Esophagus squamous epithelium (tissue), 5 donors: ENCODE measurements around the gene SLC35F6. TPM values are rescaled to one million over a fixed set of nuclear protein-coding genes. Genes with fewer than 3 reads are reported as not detected.

Source experiments
- DNase-seq: peaks from one replicate; lab custom pipeline; 2025; lab: John Stamatoyannopoulos, UW
- H3K27ac ChIP-seq, 4 donors: fragments of 200-600 bp; sonication (generic); one replicate each; pipeline ENCODE4 v1.5.1; 2016 to 2019; ENCODE audit warnings: mild to moderate bottlenecking in 1 of 4
- H3K27me3 ChIP-seq, 4 donors: fragments of 200-600 bp; sonication (generic); 1 replicate in 3 of 4; 2 replicates in 1 of 4; pipeline versions ENCODE4 v1.5.1 to v1.6.0; 2017 to 2021; ENCODE audit warnings: antibody characterized with exemption in 1 of 4
- H3K36me3 ChIP-seq, 3 donors: fragments of 200-600 bp; sonication (generic); one replicate each; pipeline ENCODE4 v1.5.1; 2016 to 2019
- H3K4me1 ChIP-seq, 3 donors: fragments of 200-600 bp; sonication (generic); one replicate each; pipeline ENCODE4 v1.5.1; 2017 to 2019
- H3K4me3 ChIP-seq, 4 donors: fragments of 200-600 bp; sonication (generic); 1 replicate in 3 of 4; 2 replicates in 1 of 4; pipeline ENCODE4 v1.5.1; 2016 to 2019; ENCODE audit warnings: mild to moderate bottlenecking in 2 of 4, moderate library complexity in 1 of 4
- H3K9me3 ChIP-seq, 3 donors: fragments of 200-600 bp; sonication (generic); one replicate each; pipeline ENCODE4 v1.5.1; 2016 to 2019
- POLR2A ChIP-seq, 4 donors: fragments of 450-650 bp; IDR thresholded peaks; one replicate each; pipeline ENCODE4 v1.6.1; 2017; ENCODE audit warnings: antibody characterized with exemption in 4 of 4, mild to moderate bottlenecking in 4 of 4, moderate library complexity in 3 of 4
- WGBS, 2 donors: methylation state at CpG; one replicate each; pipeline ENCODE4 v1.1.5; 2018; 5-methylcytosine and 5-hydroxymethylcytosine counted together
- intact Hi-C: fragments of 100-400 bp; cut with DNase I; formaldehyde crosslinking; loops from one replicate; pipeline ENCODE4 v1.15.0; 2022
- total RNA-seq, 4 donors: library from RNA; depleted of rRNA; stranded (reverse); fragments of >200 nt; gene quantifications; one replicate each; pipeline ENCODE4 v1.1.0, GENCODE V29; 2016
- TF ChIP-seq, protein P1 (sequence below), 6 experiments: fragments of 450-650 bp in 4 of 6; fragments of 200-600 bp in 2 of 6; sonication (generic) in 2 of 6; IDR thresholded peaks; one replicate each; pipeline ENCODE4 v1.5.1; 2016 to 2019; ENCODE audit warnings: antibody characterized with exemption in 6 of 6, mild to moderate bottlenecking in 4 of 6, moderate library complexity in 4 of 6
- donor health status: DM: yes; HTN: yes; CAD: no.

Gene SLC35F6
- total RNA-seq, 4 donors from 2014 or later = 39.6 to 61.4 (median 48.0) TPM

DNA sequence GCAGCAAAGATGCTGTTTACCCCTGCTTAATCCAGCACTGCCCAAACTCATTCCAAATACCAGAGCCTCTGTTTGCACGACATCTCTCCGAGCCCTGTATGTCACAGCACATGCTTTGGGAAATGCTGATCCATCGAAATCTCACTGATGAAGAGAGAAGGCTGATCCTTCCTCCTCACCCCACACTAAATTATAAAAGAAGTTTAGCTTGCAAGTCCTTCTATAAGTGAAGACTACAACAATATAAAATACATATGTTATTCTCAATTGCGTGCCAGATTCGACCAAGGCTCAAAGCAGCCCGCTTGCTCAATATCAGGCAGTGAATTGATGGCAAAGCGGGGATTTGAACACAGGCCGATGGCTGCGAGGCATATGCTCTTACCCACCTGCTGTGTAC lies 30.7 kb upstream of the SLC35F6 start:
- H3K4me1 ChIP-seq = no peaks in the 10 kb centered on the region
- DNase-seq = no peak
- intact Hi-C loops = no loop called here
- H3K36me3 ChIP-seq = no peaks in the 10 kb centered on the region
- WGBS, 2 donors = 81 to 82% methylated on average over 8 of the region's 9 CpGs
- H3K9me3 ChIP-seq = no peaks in the 10 kb centered on the region
- no peak overlapping the region for H3K4me3 ChIP-seq
- TF ChIP-seq POLR2A (IDR thresholded peaks at IDR 0.05) = no peak
- TF ChIP-seq, protein P1, sequence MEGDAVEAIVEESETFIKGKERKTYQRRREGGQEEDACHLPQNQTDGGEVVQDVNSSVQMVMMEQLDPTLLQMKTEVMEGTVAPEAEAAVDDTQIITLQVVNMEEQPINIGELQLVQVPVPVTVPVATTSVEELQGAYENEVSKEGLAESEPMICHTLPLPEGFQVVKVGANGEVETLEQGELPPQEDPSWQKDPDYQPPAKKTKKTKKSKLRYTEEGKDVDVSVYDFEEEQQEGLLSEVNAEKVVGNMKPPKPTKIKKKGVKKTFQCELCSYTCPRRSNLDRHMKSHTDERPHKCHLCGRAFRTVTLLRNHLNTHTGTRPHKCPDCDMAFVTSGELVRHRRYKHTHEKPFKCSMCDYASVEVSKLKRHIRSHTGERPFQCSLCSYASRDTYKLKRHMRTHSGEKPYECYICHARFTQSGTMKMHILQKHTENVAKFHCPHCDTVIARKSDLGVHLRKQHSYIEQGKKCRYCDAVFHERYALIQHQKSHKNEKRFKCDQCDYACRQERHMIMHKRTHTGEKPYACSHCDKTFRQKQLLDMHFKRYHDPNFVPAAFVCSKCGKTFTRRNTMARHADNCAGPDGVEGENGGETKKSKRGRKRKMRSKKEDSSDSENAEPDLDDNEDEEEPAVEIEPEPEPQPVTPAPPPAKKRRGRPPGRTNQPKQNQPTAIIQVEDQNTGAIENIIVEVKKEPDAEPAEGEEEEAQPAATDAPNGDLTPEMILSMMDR (IDR thresholded peaks at IDR 0.05) = no peak
- H3K27me3 ChIP-seq = peaks cover 0 to 4% (median 0%) of the 10 kb centered on the region in 4 donors
- H3K27ac ChIP-seq = no peak overlapping the region

DNA sequence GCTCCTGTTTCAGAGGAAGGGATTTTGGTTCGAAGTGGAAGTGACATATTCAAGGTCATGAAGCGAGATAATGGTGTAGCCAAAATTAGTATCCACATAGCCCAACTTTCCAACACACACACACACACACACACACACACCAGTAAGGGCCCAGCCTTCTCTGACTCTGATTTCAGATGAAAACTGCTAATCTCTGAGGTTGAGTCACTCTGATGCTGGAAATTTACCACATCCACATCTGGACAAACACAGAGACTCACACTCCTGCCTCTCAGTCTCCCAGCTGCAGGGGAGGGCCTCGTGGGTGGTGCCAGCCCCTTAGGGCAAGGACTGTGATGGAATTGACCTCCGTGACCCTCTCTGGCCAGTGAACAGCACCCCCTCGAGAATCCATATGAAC lies 29.0 kb upstream of the SLC35F6 start:
- no peaks in the 10 kb centered on the region for H3K4me1 ChIP-seq
- H3K4me3 ChIP-seq = no peak overlapping the region
- no peaks in the 10 kb centered on the region for H3K27me3 ChIP-seq
- intact Hi-C loops = no loop called here
- TF ChIP-seq POLR2A (IDR thresholded peaks at IDR 0.05) = no peak
- TF ChIP-seq, protein P1 (IDR thresholded peaks at IDR 0.05) = no peak
- no peak for DNase-seq
- no peak overlapping the region for H3K27ac ChIP-seq
- WGBS, 2 donors = 49% methylated on average over 2 of the region's 5 CpGs; no CpG with 5 or more reads in 1 of the 2 donors
- H3K36me3 ChIP-seq = no peaks in the 10 kb centered on the region
- H3K9me3 ChIP-seq = no peaks in the 10 kb centered on the region

DNA sequence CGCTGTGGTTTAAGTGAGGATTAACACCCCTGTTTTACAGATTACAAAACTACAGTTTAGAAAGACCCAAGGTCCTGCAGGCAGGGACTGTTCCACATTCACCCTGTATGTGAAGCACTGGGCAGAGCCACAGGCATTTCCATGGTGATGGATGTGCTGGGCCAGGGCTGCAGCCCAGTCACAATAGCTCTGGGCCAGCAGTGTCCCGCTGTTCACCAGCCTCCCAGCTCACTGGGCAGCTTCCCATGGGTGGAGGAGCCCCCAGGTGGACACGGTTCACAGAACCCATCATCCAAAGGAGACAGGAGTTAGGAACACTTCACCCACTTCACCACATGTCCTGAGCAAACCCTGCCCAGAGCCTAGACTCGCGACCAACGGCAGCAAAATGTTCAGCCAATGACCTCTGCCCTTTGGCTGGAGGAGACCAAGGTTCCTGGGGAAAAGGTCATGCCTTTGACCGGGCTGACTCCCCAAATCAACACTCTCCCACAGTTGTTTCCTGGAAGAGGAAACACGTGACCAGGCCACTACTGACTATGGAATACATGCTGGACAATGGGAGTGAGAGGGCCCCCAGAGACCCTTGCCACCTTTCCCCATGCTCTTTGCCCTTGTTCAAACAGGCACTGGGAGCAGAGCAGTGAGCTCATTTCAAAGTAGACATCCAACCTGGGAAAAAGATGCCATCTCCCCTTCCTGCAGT lies 28.0 kb upstream of the SLC35F6 start:
- 75 to 77% methylated on average over 1 to 5 of the region's 8 CpGs for WGBS, 2 donors
- no peak for TF ChIP-seq POLR2A (IDR thresholded peaks at IDR 0.05)
- TF ChIP-seq, protein P1 (IDR thresholded peaks at IDR 0.05) = no peak
- no peak overlapping the region for H3K27ac ChIP-seq
- no peaks in the 10 kb centered on the region for H3K27me3 ChIP-seq
- no peak overlapping the region for H3K4me3 ChIP-seq
- DNase-seq = no peak
- H3K36me3 ChIP-seq = no peaks in the 10 kb centered on the region
- peaks cover 0 to 5% (median 0%) of the 10 kb centered on the region in 3 donors for H3K4me1 ChIP-seq
- intact Hi-C loops = no loop called here
- no peaks in the 10 kb centered on the region for H3K9me3 ChIP-seq

DNA sequence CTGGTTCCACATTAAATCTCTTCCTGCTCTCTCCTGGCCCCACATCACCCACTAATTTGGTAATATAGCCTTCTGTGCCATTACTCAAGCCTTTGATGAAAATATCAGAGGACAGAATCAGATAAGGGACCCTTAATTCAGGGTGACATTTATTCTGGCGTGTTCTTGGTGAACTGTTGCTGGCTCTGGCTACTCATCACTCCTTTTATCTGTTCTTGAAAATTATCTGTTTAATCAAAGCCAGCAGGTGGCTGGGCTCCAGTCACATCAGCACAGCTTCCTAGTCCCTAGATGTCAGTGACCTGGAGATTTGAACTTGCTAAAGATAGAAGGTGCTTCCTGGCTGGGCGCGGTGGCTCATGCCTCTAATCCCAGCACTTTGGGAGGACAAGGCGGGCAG lies 26.9 kb upstream of the SLC35F6 start:
- H3K27ac ChIP-seq = no peak overlapping the region
- no peak for TF ChIP-seq POLR2A (IDR thresholded peaks at IDR 0.05)
- TF ChIP-seq, protein P1 (IDR thresholded peaks at IDR 0.05) = no peak
- 80 to 91% methylated on average over 4 of the region's 4 CpGs for WGBS, 2 donors

GRCh38 chr2:26738481-26738880 lies 25.6 kb upstream of the SLC35F6 start:
- peaks cover 0 to 8% (median 0%) of the 10 kb centered on the region in 3 donors for H3K4me1 ChIP-seq
- no peak for DNase-seq
- no peaks in the 10 kb centered on the region for H3K36me3 ChIP-seq
- no peaks in the 10 kb centered on the region for H3K9me3 ChIP-seq
- WGBS, 2 donors = 76% methylated on average over 2 of the region's 4 CpGs; no CpG with 5 or more reads in 1 of the 2 donors
- TF ChIP-seq, protein P1 (IDR thresholded peaks at IDR 0.05) = no peak
- no peak for TF ChIP-seq POLR2A (IDR thresholded peaks at IDR 0.05)
- H3K27me3 ChIP-seq = no peaks in the 10 kb centered on the region
- H3K4me3 ChIP-seq = no peak overlapping the region
- intact Hi-C loops = no loop called here
- no peak overlapping the region for H3K27ac ChIP-seq

More for the DNA sequence above, 26.9 kb upstream of the SLC35F6 start:
- no peak overlapping the region for H3K4me3 ChIP-seq
- no peaks in the 10 kb centered on the region for H3K27me3 ChIP-seq
- DNase-seq = no peak
- H3K9me3 ChIP-seq = no peaks in the 10 kb centered on the region
- intact Hi-C loops = no loop called here
- H3K36me3 ChIP-seq = no peaks in the 10 kb centered on the region
- peaks cover 0 to 8% (median 0%) of the 10 kb centered on the region in 3 donors for H3K4me1 ChIP-seq
